ENCODE data around the gene VPS54. TPM values are rescaled to one million over a fixed set of nuclear protein-coding genes. Genes with fewer than 3 reads are reported as not detected.

Gene VPS54
- total and polyA plus RNA-seq, 4 donors = 4.5 to 25.1 (median 13.3) TPM

- H3K9me3 ChIP-seq (ENCODE audit: control insufficient read depth in 4 of 4, low read length in 3 of 4) = no peaks in the 10 kb centered on the region
- H3K4me3 ChIP-seq (ENCODE audit: low read depth in 1 of 3, low read length in 3 of 3) = no peak overlapping the region
- H3K27ac ChIP-seq (ENCODE audit: low read depth in 1 of 2, low read length in 2 of 2) = no peak overlapping the region
- no peak overlapping the region for H3K9ac ChIP-seq (ENCODE audit: low read depth in 1 of 2, low read length in 2 of 2)
- no peaks in the 10 kb centered on the region for H3K36me3 ChIP-seq (ENCODE audit: control insufficient read depth in 4 of 4, insufficient read depth in 3 of 4, low read depth in 1 of 4, low read length in 3 of 4)
- WGBS = 93% methylated on average over 2 of the region's 2 CpGs
- no peaks in the 10 kb centered on the region for H3K27me3 ChIP-seq (ENCODE audit: control insufficient read depth in 4 of 4, insufficient read depth in 4 of 4, low read length in 3 of 4)
- TF ChIP-seq HNF4G (IDR thresholded peaks at IDR 0.05) = no peak
- TF ChIP-seq MAX (IDR thresholded peaks at IDR 0.05) = no peak
- TF ChIP-seq NR2F2 (IDR thresholded peaks at IDR 0.05) = no peak
- no peak for TF ChIP-seq RAD21 (IDR thresholded peaks at IDR 0.05)
- TF ChIP-seq RXRA (IDR thresholded peaks at IDR 0.05) = no peak
- TF ChIP-seq TAF1 (conservative IDR thresholded peaks at IDR 0.05) = no peak
- no peak for TF ChIP-seq ZBTB33 (IDR thresholded peaks at IDR 0.05)
- TF ChIP-seq EGR1 (IDR thresholded peaks at IDR 0.05; ENCODE audit: low read depth in 2 of 2) = no peak
- no peak for TF ChIP-seq GABPA (IDR thresholded peaks at IDR 0.05 in 1 of 2, conservative IDR thresholded peaks at IDR 0.05 in 1 of 2)
- no peak for TF ChIP-seq REST (IDR thresholded peaks at IDR 0.05)
- DNase-seq (ENCODE audit: low spot score) = no peak
- peaks cover 4 to 11% (median 7%) of the 10 kb centered on the region in 4 donors for H3K4me1 ChIP-seq (ENCODE audit: control insufficient read depth in 4 of 4, insufficient read depth in 4 of 4, low read length in 3 of 4)
These were observed 13.4 kb downstream of the VPS54 start for GRCh38 chr2:64005707-64006356.

- no peak overlapping the region for H3K4me3 ChIP-seq (ENCODE audit: low read depth in 1 of 3, low read length in 3 of 3)
- H3K4me1 ChIP-seq (ENCODE audit: control insufficient read depth in 4 of 4, insufficient read depth in 4 of 4, low read length in 3 of 4) = peaks cover 0 to 10% (median 3%) of the 10 kb centered on the region in 4 donors
- no peaks in the 10 kb centered on the region for H3K9me3 ChIP-seq (ENCODE audit: control insufficient read depth in 4 of 4, low read length in 3 of 4)
- H3K27me3 ChIP-seq (ENCODE audit: control insufficient read depth in 4 of 4, insufficient read depth in 4 of 4, low read length in 3 of 4) = no peaks in the 10 kb centered on the region
- no peak overlapping the region for H3K9ac ChIP-seq (ENCODE audit: low read depth in 1 of 2, low read length in 2 of 2)
- TF ChIP-seq TAF1 (conservative IDR thresholded peaks at IDR 0.05) = no peak
- TF ChIP-seq ZBTB33 (IDR thresholded peaks at IDR 0.05) = no peak
- TF ChIP-seq JUND (IDR thresholded peaks at IDR 0.05) = no peak
- no peak for TF ChIP-seq HNF4A (conservative IDR thresholded peaks at IDR 0.05)
- no peak for TF ChIP-seq RAD21 (IDR thresholded peaks at IDR 0.05)
- TF ChIP-seq NR2F2 (IDR thresholded peaks at IDR 0.05) = no peak
- TF ChIP-seq HNF4G (IDR thresholded peaks at IDR 0.05) = no peak
- TF ChIP-seq FOXA1 (IDR thresholded peaks at IDR 0.05) = no peak
- no peak for TF ChIP-seq FOXA2 (IDR thresholded peaks at IDR 0.05)
- no peak for TF ChIP-seq SP1 (IDR thresholded peaks at IDR 0.05)
- TF ChIP-seq YY1 (IDR thresholded peaks at IDR 0.05) = no peak
- no peak for TF ChIP-seq MAX (IDR thresholded peaks at IDR 0.05)
- no peak for DNase-seq (ENCODE audit: low spot score)
- no peak overlapping the region for H3K27ac ChIP-seq (ENCODE audit: low read depth in 1 of 2, low read length in 2 of 2)
- no peaks in the 10 kb centered on the region for H3K36me3 ChIP-seq (ENCODE audit: control insufficient read depth in 4 of 4, insufficient read depth in 3 of 4, low read depth in 1 of 4, low read length in 3 of 4)
These were observed 16.0 kb downstream of the VPS54 start for GRCh38 chr2:64003239-64003638.

All from liver (tissue), 9 donors.